ENCODE data around the gene OSBP2. TPM values are rescaled to one million over a fixed set of nuclear protein-coding genes. Genes with fewer than 3 reads are reported as not detected.
A peak's percentile ranks its signal among the peaks of the same experiment; 100 is the strongest.

The OSBP2 gene
- total RNA-seq, 1 experiment from 2014 or later: 7.1 TPM

DNA sequence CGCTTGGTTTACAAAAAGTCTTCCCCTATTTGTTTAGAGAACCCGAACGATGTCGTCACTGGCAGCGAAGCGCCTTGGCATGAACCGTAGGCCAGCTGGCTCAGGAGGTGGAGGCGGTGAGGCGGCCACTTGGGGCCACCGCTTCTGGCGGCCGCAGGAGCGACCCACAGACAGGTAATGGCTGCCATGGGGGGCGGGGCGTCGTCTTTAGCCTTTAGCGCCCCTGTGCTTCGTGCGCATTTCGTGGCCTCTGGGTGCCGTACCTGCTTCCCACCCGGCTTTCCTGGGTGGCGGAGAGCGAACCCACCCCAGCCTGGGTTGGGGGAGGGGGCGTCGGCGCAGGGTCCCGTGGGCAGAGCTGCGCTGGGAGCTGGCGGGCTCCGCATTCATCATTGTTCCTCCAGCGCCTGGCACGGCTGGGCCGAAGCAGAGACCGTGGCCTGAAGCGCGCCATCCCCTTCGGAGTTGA, 469 bp upstream of the OSBP2 start:
- TF ChIP-seq CTCF (conservative IDR thresholded peaks at IDR 0.05) (no peak), EZH2 (IDR thresholded peaks at IDR 0.05; ENCODE audit: low read depth) (no peak)
- H3K9me2 ChIP-seq (ENCODE audit: insufficient read depth): no peaks in the 10 kb centered on the region
- no peaks in the 10 kb centered on the region; the same call in 1 of the 2 replicates for H4K20me1 ChIP-seq (ENCODE audit: insufficient read depth)
- H3K27me3 ChIP-seq (ENCODE audit: insufficient read depth, low read depth): no peaks in the 10 kb centered on the region
- no peak overlapping the region for H3K27ac ChIP-seq
- H3K36me3 ChIP-seq (ENCODE audit: low read depth): no peaks in the 10 kb centered on the region
- peaks cover 8% of the 10 kb centered on the region for H3F3A ChIP-seq (ENCODE audit: insufficient read depth, low read depth)
- BruUV-seq (replicated peaks): no TSS peak
- H2AFZ ChIP-seq: peak overlapping the region; percentile 86
- peak; percentile 59 to 70 for DNase-seq
- H3K79me2 ChIP-seq (ENCODE audit: low read depth): no peaks in the 10 kb centered on the region
- CTCF ChIA-PET: interaction anchor here (1.3 kb wide), 1 partner anchor 59 kb away, joined by 4 read pairs; the partner anchor contains the start of gene SLC35E4
- H3K4me2 ChIP-seq: peak overlapping the region; percentile 80
- peaks cover 9% of the 10 kb centered on the region; the same call in 1 of the 2 replicates for H3K4me1 ChIP-seq (replicated peaks; ENCODE audit: insufficient read depth)
- intact Hi-C loops (cut with micrococcal nuclease; ENCODE audit: unreplicated experiment): loop anchor here (1.0 to 2.0 kb wide), 2 partner anchors 25 to 60 kb away; no protein-coding TSS in a partner anchor
- peak overlapping the region; percentile 64 for H3K4me3 ChIP-seq
- POLR2A ChIA-PET (ENCODE audit: unreplicated experiment): interaction anchor here (0.5 to 0.9 kb wide), 3 partner anchors 36 to 388 kb away, joined by 10 to 22 read pairs (median 11); partner anchors contain the start of gene TCN2
- H3K9me3 ChIP-seq (ENCODE audit: insufficient read depth, low read depth): no peaks in the 10 kb centered on the region

DNA sequence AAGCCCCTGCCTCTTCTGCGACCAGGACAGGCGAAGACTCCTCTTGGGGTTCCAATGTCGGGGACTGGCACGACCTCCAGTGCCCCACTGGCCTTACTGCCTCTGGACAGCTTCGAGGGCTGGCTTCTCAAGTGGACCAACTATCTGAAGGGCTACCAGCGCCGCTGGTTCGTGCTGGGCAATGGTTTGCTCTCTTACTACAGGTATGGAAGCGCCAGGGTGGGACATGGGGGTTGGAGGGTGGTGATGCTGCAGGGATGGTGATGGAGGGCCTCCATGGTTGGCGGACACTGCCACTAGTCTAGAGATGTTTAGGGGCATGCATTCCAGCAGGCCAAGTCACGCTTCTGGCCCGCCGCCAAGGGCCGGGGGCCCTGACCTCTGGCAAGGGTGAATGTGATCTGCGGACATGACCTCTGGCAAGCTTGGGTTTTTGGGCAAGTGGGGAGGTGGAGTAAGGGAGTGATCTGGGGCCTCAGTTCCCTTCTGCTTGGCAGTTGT, 727 bp downstream of the OSBP2 start:
- peak overlapping the region; percentile 55; the same call in 1 of the 2 replicates for H3K4me3 ChIP-seq
- no TSS peak for BruUV-seq (replicated peaks)
- no peaks in the 10 kb centered on the region for H3K9me3 ChIP-seq (ENCODE audit: insufficient read depth, low read depth)
- no peaks in the 10 kb centered on the region for H3K79me2 ChIP-seq (ENCODE audit: low read depth)
- no peak overlapping the region for H2AFZ ChIP-seq
- peaks cover 5% of the 10 kb centered on the region; the same call in 1 of the 2 replicates for H3K4me1 ChIP-seq (replicated peaks; ENCODE audit: insufficient read depth)
- peak overlapping the region; percentile 74 for H3K4me2 ChIP-seq
- H3K27me3 ChIP-seq (ENCODE audit: insufficient read depth, low read depth): no peaks in the 10 kb centered on the region
- H3K27ac ChIP-seq: no peak overlapping the region
- no peak for DNase-seq
- H3K9me2 ChIP-seq (ENCODE audit: insufficient read depth): no peaks in the 10 kb centered on the region
- no peaks in the 10 kb centered on the region; the same call in 1 of the 2 replicates for H4K20me1 ChIP-seq (ENCODE audit: insufficient read depth)
- intact Hi-C loops (cut with micrococcal nuclease; ENCODE audit: unreplicated experiment): loop anchor here (2.0 kb wide), 1 partner anchor 27 kb away; no protein-coding TSS in a partner anchor
- H3F3A ChIP-seq (ENCODE audit: insufficient read depth, low read depth): peaks cover 8% of the 10 kb centered on the region
- CTCF ChIA-PET: interaction anchor here (0.7 kb wide), 1 partner anchor 214 kb away, joined by 4 read pairs; no protein-coding TSS in a partner anchor
- H3K36me3 ChIP-seq (ENCODE audit: low read depth): no peaks in the 10 kb centered on the region
- no peak for TF ChIP-seq EZH2 (IDR thresholded peaks at IDR 0.05; ENCODE audit: low read depth)
- no peak for TF ChIP-seq CTCF (conservative IDR thresholded peaks at IDR 0.05)
- POLR2A ChIA-PET (ENCODE audit: unreplicated experiment): no interaction called here

GRCh38 chr22:30695871-30696655, 1.4 kb downstream of the OSBP2 start:
- no peaks in the 10 kb centered on the region; the same call in 1 of the 2 replicates for H4K20me1 ChIP-seq (ENCODE audit: insufficient read depth)
- peaks cover 10% of the 10 kb centered on the region for H3F3A ChIP-seq (ENCODE audit: insufficient read depth, low read depth)
- BruUV-seq (replicated peaks): TSS peak; percentile 30
- H3K9me3 ChIP-seq (ENCODE audit: insufficient read depth, low read depth): no peaks in the 10 kb centered on the region
- no peak overlapping the region for H3K4me3 ChIP-seq
- no peak for DNase-seq
- CTCF ChIA-PET: no interaction called here
- peaks cover 5% of the 10 kb centered on the region; the same call in 1 of the 2 replicates for H3K4me1 ChIP-seq (replicated peaks; ENCODE audit: insufficient read depth)
- no peak overlapping the region for H3K27ac ChIP-seq
- no peaks in the 10 kb centered on the region for H3K27me3 ChIP-seq (ENCODE audit: insufficient read depth, low read depth)
- no peaks in the 10 kb centered on the region for H3K9me2 ChIP-seq (ENCODE audit: insufficient read depth)
- H3K4me2 ChIP-seq: peak overlapping the region; percentile 74; the same call in 1 of the 2 replicates
- TF ChIP-seq CTCF (conservative IDR thresholded peaks at IDR 0.05) (no peak), EZH2 (IDR thresholded peaks at IDR 0.05; ENCODE audit: low read depth) (no peak)
- H2AFZ ChIP-seq: no peak overlapping the region
- intact Hi-C loops (cut with micrococcal nuclease; ENCODE audit: unreplicated experiment): loop anchor here (2.0 kb wide), 1 partner anchor 27 kb away; no protein-coding TSS in a partner anchor
- no peaks in the 10 kb centered on the region for H3K79me2 ChIP-seq (ENCODE audit: low read depth)
- POLR2A ChIA-PET (ENCODE audit: unreplicated experiment): no interaction called here
- H3K36me3 ChIP-seq (ENCODE audit: low read depth): no peaks in the 10 kb centered on the region

Data from PC-9 (cell line).